H9 (cell line): ENCODE results near the gene C2orf92. TPM values are rescaled to one million over a fixed set of nuclear protein-coding genes. Genes with fewer than 3 reads are reported as not detected.
"Not testable (repeated sequence)": the region's sequence is repeated elsewhere in the genome, so short reads cannot be mapped to it uniquely, and the experiment has no call there.

Source experiments
- DNase-seq: peaks from one replicate; pipeline ENCODE4 v3.0.0-alpha.2; 2017
- H2AFZ ChIP-seq: one replicate; pipeline ENCODE4 v1.6.1; 2013; ENCODE audit warnings: mild to moderate bottlenecking, low read length, control low read depth, moderate library complexity
- H2AK5ac ChIP-seq: 2 replicates; pipeline ENCODE4 v1.6.1; 2013; ENCODE audit warnings: low read length, control low read depth, mixed read lengths; ENCODE audit not compliant: insufficient read length
- H2BK120ac ChIP-seq: one replicate; pipeline ENCODE4 v1.6.1; 2013; ENCODE audit warnings: low read depth, mild to moderate bottlenecking, low read length, control low read depth, inconsistent platforms; ENCODE audit not compliant: poor library complexity, severe bottlenecking
- H2BK12ac ChIP-seq: 2 replicates; pipeline ENCODE4 v1.6.1; 2013; ENCODE audit warnings: low read length, control low read depth, mixed read lengths, low read depth; ENCODE audit not compliant: insufficient read length
- H2BK15ac ChIP-seq: 2 replicates; pipeline ENCODE4 v1.6.1; 2013; ENCODE audit warnings: low read depth, low read length, control low read depth
- H2BK20ac ChIP-seq: one replicate; pipeline ENCODE4 v1.6.1; 2013; ENCODE audit warnings: low read depth, mild to moderate bottlenecking, low read length, control low read depth, inconsistent platforms; ENCODE audit not compliant: poor library complexity, severe bottlenecking
- H2BK5ac ChIP-seq: 2 replicates; pipeline ENCODE4 v1.6.1; 2013; ENCODE audit warnings: low read length, control low read depth, mixed read lengths; ENCODE audit not compliant: insufficient read length
- H3K14ac ChIP-seq: 2 replicates; pipeline ENCODE4 v1.6.1; 2013; ENCODE audit warnings: low read length, control low read depth; ENCODE audit not compliant: insufficient read depth
- H3K18ac ChIP-seq: 2 replicates; pipeline ENCODE4 v1.6.1; 2013; ENCODE audit warnings: low read depth, mild to moderate bottlenecking, mixed read lengths, low read length, control low read depth; ENCODE audit not compliant: insufficient read length
- H3K23ac ChIP-seq: 2 replicates; pipeline ENCODE4 v1.6.1; 2013; ENCODE audit warnings: low read length, control low read depth, mixed read lengths, low read depth; ENCODE audit not compliant: insufficient read length
- H3K23me2 ChIP-seq: 2 replicates; pipeline ENCODE4 v1.6.1; 2013; ENCODE audit warnings: low read depth, mild to moderate bottlenecking, mixed read lengths, low read length, control low read depth; ENCODE audit not compliant: insufficient read length, poor library complexity, severe bottlenecking
- H3K27ac ChIP-seq: 2 replicates; pipeline ENCODE4 v1.5.1; 2013; ENCODE audit warnings: low read length, control low read depth, mixed read lengths, low read depth; ENCODE audit not compliant: insufficient read length
- H3K27me3 ChIP-seq: 2 replicates; pipeline ENCODE4 v1.6.1; 2013; ENCODE audit warnings: low read length, control low read depth, inconsistent platforms; ENCODE audit not compliant: insufficient read depth
- H3K4ac ChIP-seq: 2 replicates; pipeline ENCODE4 v1.6.1; 2013; ENCODE audit warnings: low read depth, mild to moderate bottlenecking, control low read depth, inconsistent platforms, low read length, moderate library complexity
- H3K4me1 ChIP-seq: 2 replicates; pipeline ENCODE4 v1.6.1; 2013; ENCODE audit warnings: low read length, control low read depth, inconsistent platforms; ENCODE audit not compliant: insufficient read depth
- H3K4me2 ChIP-seq: 2 replicates; pipeline ENCODE4 v1.6.1; 2013; ENCODE audit warnings: low read length, control low read depth, mixed read lengths; ENCODE audit not compliant: insufficient read length, insufficient read depth
- H3K56ac ChIP-seq: 2 replicates; pipeline ENCODE4 v1.6.1; 2013; ENCODE audit warnings: low read depth, mild to moderate bottlenecking, mixed read lengths, low read length, control low read depth; ENCODE audit not compliant: insufficient read length
- H3K79me1 ChIP-seq: 2 replicates; pipeline ENCODE4 v1.6.1; 2013; ENCODE audit warnings: low read depth, mild to moderate bottlenecking, moderate library complexity, low read length, control low read depth, inconsistent platforms; ENCODE audit not compliant: insufficient read depth, poor library complexity, severe bottlenecking
- H3K79me2 ChIP-seq: 2 replicates; pipeline ENCODE4 v1.6.1; 2013; ENCODE audit warnings: low read length, control low read depth, inconsistent platforms; ENCODE audit not compliant: insufficient read depth
- H3K9ac ChIP-seq: 2 replicates; pipeline ENCODE4 v1.6.1; 2013; ENCODE audit warnings: low read length, control low read depth, mixed read lengths; ENCODE audit not compliant: insufficient read length; ENCODE audit errors: extremely low read depth
- H3K9me3 ChIP-seq: one replicate; pipeline ENCODE4 v1.6.1; 2013; ENCODE audit warnings: low read depth, low read length, inconsistent platforms; ENCODE audit not compliant: control insufficient read depth
- H3T11ph ChIP-seq: one replicate; pipeline ENCODE4 v1.6.1; 2013; ENCODE audit warnings: mild to moderate bottlenecking, low read length, control low read depth, inconsistent platforms
- H4K20me1 ChIP-seq: one replicate; pipeline ENCODE4 v1.6.1; 2013; ENCODE audit not compliant: control insufficient read depth, insufficient read length, insufficient read depth
- H4K5ac ChIP-seq: 2 replicates; pipeline ENCODE4 v1.6.1; 2013; ENCODE audit warnings: low read depth, mild to moderate bottlenecking, mixed read lengths, low read length, control low read depth; ENCODE audit not compliant: insufficient read length
- H4K8ac ChIP-seq: replicated peaks from 2 replicates; pipeline ENCODE4 v1.6.1; 2013; ENCODE audit warnings: low read length, control low read depth, mixed read lengths, low read depth; ENCODE audit not compliant: insufficient read length
- H4K91ac ChIP-seq: 2 replicates; pipeline ENCODE4 v1.6.1; 2013; ENCODE audit warnings: low read depth, mild to moderate bottlenecking, moderate library complexity, mixed read lengths, low read length, control low read depth; ENCODE audit not compliant: insufficient read length
- H3K27ac Mint-ChIP-seq, 3 experiments: 2 replicates in 2 of 3; 3 replicates in 1 of 3; pipeline ENCODE4 v1.8.0; 2020 to 2021; ENCODE audit warnings: mixed read lengths in 3 of 3, mild to moderate bottlenecking in 1 of 3, moderate library complexity in 1 of 3
- H3K27me3 Mint-ChIP-seq: 2 replicates; pipeline ENCODE4 v1.8.0; 2021; ENCODE audit warnings: low read depth, mild to moderate bottlenecking, moderate library complexity, mixed read lengths
- H3K36me3 Mint-ChIP-seq, 3 experiments: 2 replicates in 2 of 3; 3 replicates in 1 of 3; pipeline ENCODE4 v1.8.0; 2020 to 2021; ENCODE audit warnings: low read depth in 3 of 3, mixed read lengths in 3 of 3; ENCODE audit not compliant: insufficient read depth in 1 of 3
- H3K4me1 Mint-ChIP-seq, 2 experiments: 2 replicates each; pipeline ENCODE4 v1.8.0; 2020; ENCODE audit warnings: mixed read lengths in 2 of 2
- H3K4me3 Mint-ChIP-seq, 2 experiments: 2 replicates in 1 of 2; 3 replicates in 1 of 2; pipeline ENCODE4 v1.8.0; 2020 to 2021; ENCODE audit warnings: mild to moderate bottlenecking in 2 of 2, mixed read lengths in 2 of 2, moderate library complexity in 1 of 2
- H3K9me3 Mint-ChIP-seq, 2 experiments: 2 replicates in 1 of 2; 3 replicates in 1 of 2; pipeline ENCODE4 v1.8.0; 2020; ENCODE audit warnings: mild to moderate bottlenecking in 2 of 2, mixed read lengths in 2 of 2, moderate library complexity in 1 of 2
- CTCF ChIP-seq: fragments of 200-600 bp; sonication (generic); conservative IDR thresholded peaks from 3 replicates; pipeline ENCODE4 v1.8.0; 2021; ENCODE audit warnings: antibody characterized with exemption, mild to moderate bottlenecking
- WGBS: extraction: QIAGEN DNeasy Blood & Tissue Kit; methylation state at CpG from one replicate; pipeline ENCODE4 v1.1.7; 2013; ENCODE audit warnings: missing lambda C conversion rate, low lambda C conversion rate, mixed read lengths; ENCODE audit not compliant: insufficient read length; ENCODE audit errors: extremely low coverage; 5-methylcytosine and 5-hydroxymethylcytosine counted together
- long read RNA-seq: library from polyadenylated mRNA; unstranded; transcript quantifications from one replicate; pipeline ENCODE4 v2.0.0, GENCODE V29; 2020
- total RNA-seq: library from RNA; stranded (reverse); gene quantifications from 2 replicates; pipeline ENCODE4 v1.2.1, GENCODE V29; 2021

C2orf92 gene
- total RNA-seq, result 5.4 and 7.3 TPM in 2 replicates
- long read RNA-seq, result 0 reads

GRCh38 chr2:97669448-97669847, at the start of gene C2orf92:
C2orf92 (plus strand) TSS chr2:97669713; CDS start chr2:97669789, 76 bp downstream.
- Mint-ChIP-seq H3K27me3 (no peaks in the 10 kb centered on the region), H3K4me3 (no peak within 1 kb of the TSS), H3K27ac (no peak within 1 kb of the TSS), H3K4me1 (peaks cover 0 to 4% of the 10 kb centered on the region in 2 experiments; a peak in 1 of 4 replicates), H3K9me3 (no peaks in the 10 kb centered on the region; a peak in 1 of 5 replicates), H3K36me3 (no peaks in the 10 kb centered on the region; a peak in 1 of 7 replicates)
- Histone ChIP-seq H2BK20ac (no peak within 1 kb of the TSS), H4K8ac (peak within 1 kb of the TSS; percentile 60), H4K91ac (no peak within 1 kb of the TSS), H2AK5ac (no peak within 1 kb of the TSS), H2AFZ (no peak within 1 kb of the TSS), H4K20me1 (no peaks in the 10 kb centered on the region), H3K18ac (no peak within 1 kb of the TSS), H3K14ac (no peak within 1 kb of the TSS), H2BK15ac (no peak within 1 kb of the TSS; the same call in 1 of the 2 replicates), H3K27me3 (no peaks in the 10 kb centered on the region), H2BK5ac (no peak within 1 kb of the TSS), H3K23me2 (no peaks in the 10 kb centered on the region), H3K79me1 (no peaks in the 10 kb centered on the region), H3K4ac (no peak within 1 kb of the TSS), H3K79me2 (no peaks in the 10 kb centered on the region), H3K56ac (peak within 1 kb of the TSS; percentile 43), H3K4me1 (no peaks in the 10 kb centered on the region), H3T11ph (no peak within 1 kb of the TSS), H3K9ac (no peak within 1 kb of the TSS), H3K9me3 (no peaks in the 10 kb centered on the region), H2BK120ac (no peak within 1 kb of the TSS), H4K5ac (no peak within 1 kb of the TSS), H3K4me2 (no peak within 1 kb of the TSS), H2BK12ac (no peak within 1 kb of the TSS), H3K23ac (no peak within 1 kb of the TSS), H3K27ac (no peak within 1 kb of the TSS)
- no peak for TF ChIP-seq CTCF
- no peak for DNase-seq
- no CpG with 5 or more reads among the region's 6 CpGs for WGBS

GRCh38 chr2:97620492-97620891, 49.0 kb upstream of the C2orf92 start:
- H3K36me3 Mint-ChIP-seq, result not testable (repeated sequence)

More at GRCh38 chr2:97620492-97620891, 49.0 kb upstream of the C2orf92 start:
- H3K27me3 Mint-ChIP-seq, H2BK20ac ChIP-seq, H3K4ac ChIP-seq, H3K9me3 Mint-ChIP-seq, H3K9me3 ChIP-seq, H4K5ac ChIP-seq, DNase-seq, H3K23me2 ChIP-seq, H2AK5ac ChIP-seq, H4K20me1 ChIP-seq, H3K79me1 ChIP-seq, H2BK12ac ChIP-seq, H3K27ac Mint-ChIP-seq, H3K27ac ChIP-seq, H3K4me1 ChIP-seq, H3K56ac ChIP-seq, H3T11ph ChIP-seq, H3K23ac ChIP-seq, H3K27me3 ChIP-seq, H3K18ac ChIP-seq, H2AFZ ChIP-seq, H4K8ac ChIP-seq, H2BK15ac ChIP-seq, H3K4me2 ChIP-seq, H3K4me3 Mint-ChIP-seq, H3K14ac ChIP-seq, H2BK120ac ChIP-seq, H2BK5ac ChIP-seq, H3K9ac ChIP-seq, H4K91ac ChIP-seq, H3K79me2 ChIP-seq: not testable (repeated sequence)
- no CpG with 5 or more reads among the region's 1 CpG for WGBS
- H3K4me1 Mint-ChIP-seq, result peaks cover 7 to 19% of the 10 kb centered on the region in 2 experiments
